K562 (cell line): ENCODE results near the gene CDK9. TPM values are rescaled to one million over a fixed set of nuclear protein-coding genes. Genes with fewer than 3 reads are reported as not detected.

Source experiments
- BMI1 ChIP-seq: fragments of 150-350 bp; IDR thresholded peaks from 2 replicates; pipeline ENCODE4 v1.6.1; 2014; ENCODE audit warnings: low read length
- CCNT2 ChIP-seq: IDR thresholded peaks from 2 replicates; pipeline ENCODE4 v1.6.1; 2011; ENCODE audit warnings: borderline replicate concordance, low read depth, mild to moderate bottlenecking, moderate library complexity, mixed read lengths, low read length; ENCODE audit not compliant: insufficient read length; ENCODE audit errors: extremely low read depth
- COPS2 ChIP-seq: fragments of 450-650 bp; conservative IDR thresholded peaks from 2 replicates; pipeline ENCODE4 v1.6.1; 2016; ENCODE audit warnings: mild to moderate bottlenecking, moderate library complexity
- CREM ChIP-seq: IDR thresholded peaks from 2 replicates; pipeline ENCODE4 v1.6.1; 2014; ENCODE audit warnings: antibody characterized with exemption, low read depth
- DIDO1 ChIP-seq: fragments of 450-650 bp; IDR thresholded peaks from 2 replicates; pipeline ENCODE4 v1.6.1; 2016; ENCODE audit warnings: low read depth, missing biosample characterization, missing genetic modification characterization
- GTF2F1 ChIP-seq: IDR thresholded peaks from 2 replicates; pipeline ENCODE4 v1.6.1; 2011; ENCODE audit warnings: low read depth, low read length, improper control_type of control experiment
- HDAC1 ChIP-seq, 2 experiments: fragments of 450-650 bp; IDR thresholded peaks; 2 replicates each; pipeline ENCODE4 v1.6.1; 2016 to 2017; ENCODE audit warnings: inconsistent platforms in 1 of 2, mild to moderate bottlenecking in 1 of 2, moderate library complexity in 1 of 2
- MXD1 ChIP-seq: fragments of 250-450 bp; sonication (Bioruptor Pico); IDR thresholded peaks from 2 replicates; pipeline ENCODE4 v1.8.0; 2021; ENCODE audit warnings: borderline replicate concordance, mild to moderate bottlenecking, moderate library complexity; ENCODE audit not compliant: poor library complexity, severe bottlenecking
- NFXL1 ChIP-seq: fragments of 450-650 bp; formaldehyde crosslinking; IDR thresholded peaks from 2 replicates; pipeline ENCODE4 v1.4.0; 2021; ENCODE audit warnings: mild to moderate bottlenecking
- ZBTB40 ChIP-seq, 2 experiments: fragments of 450-650 bp in 1 of 2; sonication (generic) in 1 of 2; formaldehyde crosslinking in 1 of 2; IDR thresholded peaks; 2 replicates each; pipeline versions ENCODE4 v1.7.1 to v1.9.0; 2016 to 2022; ENCODE audit warnings: inconsistent platforms in 1 of 2, mild to moderate bottlenecking in 1 of 2, missing genetic modification reagents in 1 of 2
- ZNF146 ChIP-seq: IDR thresholded peaks from one replicate; pipeline ENCODE4 v1.6.1; 2018; ENCODE audit warnings: missing compliant biosample characterization; ENCODE audit not compliant: unreplicated experiment
- ZNF282 ChIP-seq: sonication (generic); formaldehyde crosslinking; IDR thresholded peaks from 2 replicates; pipeline ENCODE4 v1.8.1; 2023; ENCODE audit warnings: missing genetic modification reagents
- ZNF551 ChIP-seq: fragments of 250-450 bp; sonication (Bioruptor Pico); IDR thresholded peaks from 2 replicates; pipeline ENCODE4 v1.5.0; 2021; ENCODE audit warnings: mild to moderate bottlenecking, moderate library complexity
- polyA plus RNA-seq, 8 experiments: library from polyadenylated mRNA; depleted of rRNA in 4 of 8; stranded (reverse) in 5 of 8; unstranded in 3 of 8; fragments of >200 nt; fragmentation: Nextera tagmentation in 2 of 8; fragmentation: Illumina TruSeq in 1 of 8; extraction: Ambion mirVana in 2 of 8; extraction: Trizol in 1 of 8; gene quantifications; 2 replicates each; pipeline versions ENCODE4 v1.2.1 to v1.2.3, GENCODE V29; 2011 to 2014; ENCODE audit warnings: inconsistent platforms in 1 of 8, missing spikeins in 1 of 8
- total RNA-seq, 7 experiments: library from RNA; depleted of rRNA in 6 of 7; stranded (reverse); fragments of >200 nt in 6 of 7; fragmentation: Illumina TruSeq in 2 of 7; extraction: Trizol in 2 of 7; gene quantifications; 2 replicates each; pipeline versions ENCODE4 v1.2.1 to v1.2.3, GENCODE V29; 2011 to 2021; ENCODE audit warnings: low replicate concordance in 1 of 7
- TF ChIP-seq, protein P1 (sequence below): fragments of 450-650 bp; IDR thresholded peaks from 2 replicates; pipeline ENCODE4 v1.6.1; 2018; ENCODE audit not compliant: partially characterized antibody

The CDK9 gene
- total and polyA plus RNA-seq, 9 of the 15 experiments (the other 6 are each of a cell fraction or from before 2014, with no cell fraction given) = 4.2 to 78.6 (median 33.0) TPM

- TF ChIP-seq ZBTB40 (IDR thresholded peaks at IDR 0.05) (no peak), ZBTB40 (CRISPR knock-in tag; IDR thresholded peaks at IDR 0.05) (no peak), CREM (peak; percentile 18; the same call in 1 of the 2 replicates), ZNF146 (no peak), HDAC1 (IDR thresholded peaks at IDR 0.05) (peak in 1 of 2 experiments; percentile 28; a peak in 1 of 4 replicates), ZNF551 (CRISPR knock-in tag) (no peak), ZNF282 (no peak), MXD1 (CRISPR knock-in tag) (no peak), DIDO1 (no peak), NFXL1 (CRISPR knock-in tag) (no peak), GTF2F1 (no peak), CCNT2 (peak; percentile 68), COPS2 (no peak), BMI1 (no peak)
- TF ChIP-seq, protein P1, sequence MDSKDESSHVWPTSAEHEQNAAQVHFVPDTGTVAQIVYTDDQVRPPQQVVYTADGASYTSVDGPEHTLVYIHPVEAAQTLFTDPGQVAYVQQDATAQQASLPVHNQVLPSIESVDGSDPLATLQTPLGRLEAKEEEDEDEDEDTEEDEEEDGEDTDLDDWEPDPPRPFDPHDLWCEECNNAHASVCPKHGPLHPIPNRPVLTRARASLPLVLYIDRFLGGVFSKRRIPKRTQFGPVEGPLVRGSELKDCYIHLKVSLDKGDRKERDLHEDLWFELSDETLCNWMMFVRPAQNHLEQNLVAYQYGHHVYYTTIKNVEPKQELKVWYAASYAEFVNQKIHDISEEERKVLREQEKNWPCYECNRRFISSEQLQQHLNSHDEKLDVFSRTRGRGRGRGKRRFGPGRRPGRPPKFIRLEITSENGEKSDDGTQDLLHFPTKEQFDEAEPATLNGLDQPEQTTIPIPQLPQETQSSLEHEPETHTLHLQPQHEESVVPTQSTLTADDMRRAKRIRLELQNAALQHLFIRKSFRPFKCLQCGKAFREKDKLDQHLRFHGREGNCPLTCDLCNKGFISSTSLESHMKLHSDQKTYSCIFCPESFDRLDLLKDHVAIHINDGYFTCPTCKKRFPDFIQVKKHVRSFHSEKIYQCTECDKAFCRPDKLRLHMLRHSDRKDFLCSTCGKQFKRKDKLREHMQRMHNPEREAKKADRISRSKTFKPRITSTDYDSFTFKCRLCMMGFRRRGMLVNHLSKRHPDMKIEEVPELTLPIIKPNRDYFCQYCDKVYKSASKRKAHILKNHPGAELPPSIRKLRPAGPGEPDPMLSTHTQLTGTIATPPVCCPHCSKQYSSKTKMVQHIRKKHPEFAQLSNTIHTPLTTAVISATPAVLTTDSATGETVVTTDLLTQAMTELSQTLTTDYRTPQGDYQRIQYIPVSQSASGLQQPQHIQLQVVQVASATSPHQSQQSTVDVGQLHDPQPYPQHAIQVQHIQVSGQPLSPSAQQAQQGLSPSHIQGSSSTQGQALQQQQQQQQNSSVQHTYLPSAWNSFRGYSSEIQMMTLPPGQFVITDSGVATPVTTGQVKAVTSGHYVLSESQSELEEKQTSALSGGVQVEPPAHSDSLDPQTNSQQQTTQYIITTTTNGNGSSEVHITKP = peak; percentile 5
Observed at GRCh38 chr9:127825319-127826051, 39.7 kb downstream of the CDK9 start (continued).
